Heart left ventricle (tissue), 13 donors: ENCODE data around the gene LBP.

Experiments
- CTCF ChIP-seq, 12 donors: fragments of 200-600 bp; sonication (generic) in 4 of 12; IDR thresholded peaks; one replicate each; pipeline versions ENCODE4 v1.5.0 to v1.8.0; 2018 to 2022; ENCODE audit warnings: antibody characterized with exemption in 12 of 12, mild to moderate bottlenecking in 5 of 12
- POLR2A ChIP-seq, 2 donors: fragments of 450-650 bp; IDR thresholded peaks; one replicate each; pipeline ENCODE4 v1.6.1; 2017; ENCODE audit warnings: antibody characterized with exemption in 2 of 2, mild to moderate bottlenecking in 2 of 2, moderate library complexity in 2 of 2
- donor health status: ischemic (EF 13 %, LVEDD 7.1; RV severe dilation, severe dysfunction).
- donor health status: DM: no; HTN: yes; CAD: no.
- donor health status: DM: no; HTN: no; CAD: no.
- donor health status: ischemic (EF 25% LVEDD 6.9; RV normal size, moderate dysfunction).
- donor health status: ischemic (EF 25% LVEDD 5.7; RV mildly dilated, moderate dysfunction).
- donor health status: ischemic (EF 35%, LVEDD 5.7; RV mildly dilated, moderate dysfunction).
- donor health status: nonischemic (EF 11% LVEDD 7.7; RV severe dilation, severe dysfunction).
- donor health status: DM: yes; HTN: yes; CAD: no.
- donor health status: PGD.
- donor health status: ischemic (EF 29% LVEDD 5.4; RV normal size, mild dysfunction).
- donor health status: nonischemic (EF 23%, LVEDD 6.1; RV moderate dilation, normal function).

DNA sequence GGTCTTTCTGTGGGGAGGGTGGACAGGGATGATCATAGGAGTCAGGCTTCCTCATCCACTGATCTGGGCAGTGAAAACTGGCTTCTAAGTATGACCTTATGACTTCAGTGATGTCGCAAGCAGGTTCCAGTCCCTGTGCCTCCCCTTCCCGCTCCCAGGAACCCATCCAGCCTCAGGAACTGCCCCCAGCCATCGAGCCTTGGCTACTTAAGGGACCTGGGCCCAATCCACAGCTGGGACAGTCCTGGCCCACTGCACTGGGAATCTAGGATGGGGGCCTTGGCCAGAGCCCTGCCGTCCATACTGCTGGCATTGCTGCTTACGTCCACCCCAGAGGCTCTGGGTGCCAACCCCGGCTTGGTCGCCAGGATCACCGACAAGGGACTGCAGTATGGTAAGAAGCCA lies at the start of gene LBP:
- TF ChIP-seq CTCF (IDR thresholded peaks at IDR 0.05) (no peak), POLR2A (IDR thresholded peaks at IDR 0.05) (no peak)
